Stimulated activated CD8-positive, alpha-beta memory T cell treated with anti-CD3 and anti-CD28 coated beads, Interleukin-15, amount 100 ng/mL, for 4 hours (primary cell): Measurements from ENCODE around the gene PIK3IP1.

Source experiments
- DNase-seq, 2 donors: peaks; one replicate each; pipeline ENCODE4 v3.0.0-alpha.2; 2020; ENCODE audit warnings: low read depth in 2 of 2

PIK3IP1 gene

GRCh38 chr22:31308181-31308580 is 15.9 kb upstream of the PIK3IP1 start:
- DNase-seq = no peak

- no peak for DNase-seq
These were observed 12.9 kb upstream of the PIK3IP1 start for GRCh38 chr22:31305194-31305593.

GRCh38 chr22:31302537-31302936 is 10.2 kb upstream of the PIK3IP1 start:
- DNase-seq = no peak

- no peak for DNase-seq
These were observed 9.7 kb upstream of the PIK3IP1 start for GRCh38 chr22:31302006-31302405.

GRCh38 chr22:31300896-31301295 is 8.6 kb upstream of the PIK3IP1 start:
- DNase-seq = no peak

GRCh38 chr22:31295831-31296657 is 3.8 kb upstream of the PIK3IP1 start:
- DNase-seq = no peak

GRCh38 chr22:31295360-31295759 is 3.1 kb upstream of the PIK3IP1 start:
- DNase-seq = no peak

- no peak for DNase-seq
These were observed 630 bp downstream of the PIK3IP1 start for GRCh38 chr22:31291481-31292235.

GRCh38 chr22:31290494-31291471 is 1.5 kb downstream of the PIK3IP1 start:
- DNase-seq = peak; percentile 85 to 89

- DNase-seq = no peak
These were observed 2.9 kb downstream of the PIK3IP1 start for GRCh38 chr22:31289344-31289743.

GRCh38 chr22:31288496-31289240 is 3.6 kb downstream of the PIK3IP1 start:
- no peak for DNase-seq

- no peak for DNase-seq
These were observed 4.3 kb downstream of the PIK3IP1 start for GRCh38 chr22:31287818-31288495.

GRCh38 chr22:31286360-31287255 is 5.7 kb downstream of the PIK3IP1 start:
- peak; percentile 29 to 56 for DNase-seq

- no peak for DNase-seq
These were observed 7.8 kb downstream of the PIK3IP1 start for GRCh38 chr22:31284281-31285155.

GRCh38 chr22:31282748-31283468 is 9.4 kb downstream of the PIK3IP1 start:
- no peak for DNase-seq

- DNase-seq = no peak
These were observed 10.6 kb downstream of the PIK3IP1 start for GRCh38 chr22:31281733-31282132.

GRCh38 chr22:31279821-31280505 is 12.3 kb downstream of the PIK3IP1 start:
- DNase-seq = no peak
